Calu3 (cell line): ENCODE measurements around the gene HCN1. TPM values are rescaled to one million over a fixed set of nuclear protein-coding genes. Genes with fewer than 3 reads are reported as not detected.

Experiments
- BruUV-seq: library from RNA; stranded (reverse); fragments of 400-500 nt; replicated peaks from 2 replicates; lab custom pipeline; 2021; lab: Mats Ljungman, UMichigan
- CTCF ChIA-PET: fragments of 300-600 bp; sonication (Branson Sonifier 250); formaldehyde crosslinking; loops from one replicate; lab custom pipeline; 2022; ENCODE audit warnings: antibody characterized with exemption; lab: Charles Lee
- DNase-seq: peaks from one replicate; pipeline ENCODE4 v3.0.0; 2022
- H3K27ac Mint-ChIP-seq: one replicate; pipeline ENCODE4 v1.8.0; 2022; ENCODE audit warnings: mixed read lengths; ENCODE audit not compliant: unreplicated experiment
- H3K27me3 Mint-ChIP-seq: one replicate; pipeline ENCODE4 v1.8.0; 2022; ENCODE audit warnings: mixed read lengths; ENCODE audit not compliant: unreplicated experiment
- H3K36me3 Mint-ChIP-seq: one replicate; pipeline ENCODE4 v1.8.0; 2022; ENCODE audit warnings: mild to moderate bottlenecking, moderate library complexity, mixed read lengths; ENCODE audit not compliant: insufficient read depth, unreplicated experiment
- H3K4me1 Mint-ChIP-seq: one replicate; pipeline ENCODE4 v1.8.0; 2022; ENCODE audit warnings: mild to moderate bottlenecking, low read depth, mixed read lengths; ENCODE audit not compliant: unreplicated experiment
- H3K4me3 Mint-ChIP-seq: one replicate; pipeline ENCODE4 v1.8.0; 2022; ENCODE audit warnings: mild to moderate bottlenecking, low read depth, moderate library complexity, mixed read lengths; ENCODE audit not compliant: unreplicated experiment
- H3K9me3 Mint-ChIP-seq: one replicate; pipeline ENCODE4 v1.8.0; 2022; ENCODE audit warnings: low read depth, mixed read lengths; ENCODE audit not compliant: unreplicated experiment
- CTCF ChIP-seq: fragments of 200-600 bp; IDR thresholded peaks from one replicate; pipeline ENCODE4 v1.8.0; 2022; ENCODE audit warnings: antibody characterized with exemption; ENCODE audit not compliant: unreplicated experiment
- intact Hi-C: fragments of 100-400 bp; cut with micrococcal nuclease; formaldehyde crosslinking; loops from one replicate; pipeline ENCODE4 v1.10.0; 2022; ENCODE audit not compliant: unreplicated experiment
- total RNA-seq: library from RNA; stranded (reverse); gene quantifications from 2 replicates; pipeline ENCODE4 v1.2.3, GENCODE V29; 2022

The HCN1 gene
- total RNA-seq, 1 experiment from 2014 or later = not detected

- CTCF ChIA-PET = no interaction called here
- DNase-seq = no peak
- Mint-ChIP-seq H3K4me1 (no peaks in the 10 kb centered on the region), H3K27me3 (no peaks in the 10 kb centered on the region), H3K4me3 (no peak overlapping the region), H3K36me3 (no peaks in the 10 kb centered on the region), H3K9me3 (peaks cover 15% of the 10 kb centered on the region), H3K27ac (no peak overlapping the region)
- intact Hi-C loops = no loop called here
- no peak for TF ChIP-seq CTCF
- BruUV-seq = no TSS peak
Measured at GRCh38 chr5:45252541-45252940, 443.6 kb downstream of the HCN1 start.

GRCh38 chr5:45225571-45226031 lies 470.6 kb downstream of the HCN1 start:
- Mint-ChIP-seq H3K36me3 (no peaks in the 10 kb centered on the region), H3K9me3 (peaks cover 10% of the 10 kb centered on the region), H3K27me3 (no peaks in the 10 kb centered on the region), H3K4me1 (no peaks in the 10 kb centered on the region), H3K4me3 (no peak overlapping the region), H3K27ac (no peak overlapping the region)
- BruUV-seq = no TSS peak
- CTCF ChIA-PET = no interaction called here
- intact Hi-C loops = no loop called here
- TF ChIP-seq CTCF = no peak
- DNase-seq = no peak

GRCh38 chr5:45205403-45205961 lies 490.7 kb downstream of the HCN1 start:
- CTCF ChIA-PET = no interaction called here
- Mint-ChIP-seq H3K27ac (no peak overlapping the region), H3K4me3 (no peak overlapping the region), H3K36me3 (no peaks in the 10 kb centered on the region), H3K27me3 (no peaks in the 10 kb centered on the region), H3K4me1 (no peaks in the 10 kb centered on the region), H3K9me3 (no peaks in the 10 kb centered on the region)
- TF ChIP-seq CTCF = no peak
- BruUV-seq = no TSS peak
- DNase-seq = no peak
- intact Hi-C loops = no loop called here
